BE2C (cell line): Measurements from ENCODE around the gene DPYD.

ENCODE experiments used
- DNase-seq: peaks from one replicate; pipeline ENCODE4 v3.0.0-alpha.2; 2020
- H3K27me3 ChIP-seq: fragments of 250-450 bp; sonication (Bioruptor Pico); 2 replicates; pipeline ENCODE4 v1.5.1; 2020; ENCODE audit warnings: mild to moderate bottlenecking
- H3K36me3 ChIP-seq: fragments of 250-450 bp; sonication (Bioruptor Pico); 2 replicates; pipeline ENCODE4 v1.5.1; 2020; ENCODE audit warnings: mild to moderate bottlenecking
- H3K4me1 ChIP-seq: fragments of 250-450 bp; sonication (Bioruptor Pico); 2 replicates; pipeline ENCODE4 v1.5.1; 2020
- H3K4me3 ChIP-seq: 2 replicates; pipeline ENCODE4 v1.5.1; 2011; ENCODE audit warnings: low read depth, low read length
- H3K9me3 ChIP-seq: fragments of 250-450 bp; sonication (Bioruptor Pico); 2 replicates; pipeline ENCODE4 v1.5.1; 2020
- TF ChIP-seq, protein P1 (sequence below): IDR thresholded peaks from 2 replicates; pipeline ENCODE4 v1.5.1; 2012; ENCODE audit warnings: mild to moderate bottlenecking, low read depth, low read length

DPYD gene

GRCh38 chr1:97758541-97759057 lies 162.2 kb downstream of the DPYD start:
- no peaks in the 10 kb centered on the region for H3K27me3 ChIP-seq
- no peak for DNase-seq
- H3K4me1 ChIP-seq, result no peaks in the 10 kb centered on the region; the same call in 1 of the 2 replicates
- no peak overlapping the region for H3K4me3 ChIP-seq
- TF ChIP-seq, protein P1, sequence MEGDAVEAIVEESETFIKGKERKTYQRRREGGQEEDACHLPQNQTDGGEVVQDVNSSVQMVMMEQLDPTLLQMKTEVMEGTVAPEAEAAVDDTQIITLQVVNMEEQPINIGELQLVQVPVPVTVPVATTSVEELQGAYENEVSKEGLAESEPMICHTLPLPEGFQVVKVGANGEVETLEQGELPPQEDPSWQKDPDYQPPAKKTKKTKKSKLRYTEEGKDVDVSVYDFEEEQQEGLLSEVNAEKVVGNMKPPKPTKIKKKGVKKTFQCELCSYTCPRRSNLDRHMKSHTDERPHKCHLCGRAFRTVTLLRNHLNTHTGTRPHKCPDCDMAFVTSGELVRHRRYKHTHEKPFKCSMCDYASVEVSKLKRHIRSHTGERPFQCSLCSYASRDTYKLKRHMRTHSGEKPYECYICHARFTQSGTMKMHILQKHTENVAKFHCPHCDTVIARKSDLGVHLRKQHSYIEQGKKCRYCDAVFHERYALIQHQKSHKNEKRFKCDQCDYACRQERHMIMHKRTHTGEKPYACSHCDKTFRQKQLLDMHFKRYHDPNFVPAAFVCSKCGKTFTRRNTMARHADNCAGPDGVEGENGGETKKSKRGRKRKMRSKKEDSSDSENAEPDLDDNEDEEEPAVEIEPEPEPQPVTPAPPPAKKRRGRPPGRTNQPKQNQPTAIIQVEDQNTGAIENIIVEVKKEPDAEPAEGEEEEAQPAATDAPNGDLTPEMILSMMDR, result no peak
- no peaks in the 10 kb centered on the region; the same call in 1 of the 2 replicates for H3K9me3 ChIP-seq
- no peaks in the 10 kb centered on the region for H3K36me3 ChIP-seq

- Histone ChIP-seq H3K4me1 (peaks cover 12% of the 10 kb centered on the region), H3K36me3 (no peaks in the 10 kb centered on the region; the same call in 1 of the 2 replicates), H3K9me3 (no peaks in the 10 kb centered on the region), H3K27me3 (no peaks in the 10 kb centered on the region), H3K4me3 (no peak overlapping the region)
- TF ChIP-seq, protein P1, result no peak
- DNase-seq, result no peak
These were observed 174.9 kb downstream of the DPYD start for GRCh38 chr1:97745912-97746311.

DNA sequence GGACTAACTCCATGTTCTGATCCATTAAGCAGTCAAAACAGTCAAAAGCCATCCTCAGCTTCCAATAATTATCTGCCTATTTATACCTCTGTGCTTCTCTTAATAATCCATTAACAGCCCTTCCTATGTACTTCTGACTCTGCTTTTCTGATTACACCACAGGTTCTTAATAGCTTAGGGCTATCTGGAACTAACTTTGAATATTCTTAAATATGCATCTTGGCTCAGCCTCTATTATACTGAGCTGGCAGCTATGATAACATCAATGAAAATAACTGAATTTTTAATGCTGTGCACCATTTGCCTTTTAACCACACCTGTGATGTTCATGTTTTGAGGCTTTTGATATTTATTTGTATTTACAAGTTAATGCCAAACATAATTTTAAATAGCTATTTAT lies 175.9 kb downstream of the DPYD start:
- peaks cover 12% of the 10 kb centered on the region for H3K4me1 ChIP-seq
- H3K27me3 ChIP-seq, result no peaks in the 10 kb centered on the region
- DNase-seq, result no peak
- TF ChIP-seq, protein P1, result no peak
- H3K4me3 ChIP-seq, result no peak overlapping the region
- no peaks in the 10 kb centered on the region for H3K9me3 ChIP-seq
- no peaks in the 10 kb centered on the region; the same call in 1 of the 2 replicates for H3K36me3 ChIP-seq

DNA sequence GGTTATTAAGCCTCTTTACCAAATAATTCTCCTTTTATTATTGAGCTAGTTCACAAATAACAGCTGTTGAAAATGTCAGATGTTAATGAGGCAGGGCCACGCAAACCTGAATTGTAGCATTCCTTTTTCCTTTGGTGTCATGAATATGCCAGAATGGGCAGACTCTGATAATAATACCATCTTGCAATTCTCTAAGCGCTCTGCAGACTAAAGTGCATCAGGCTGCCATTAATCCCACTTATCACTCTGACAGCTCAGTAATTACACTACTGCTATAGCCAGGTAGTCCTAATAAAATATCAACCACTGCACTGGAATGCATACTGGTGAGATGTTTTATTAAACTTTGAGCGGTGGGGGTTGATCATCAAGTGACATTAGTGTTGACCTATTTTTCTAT lies 177.7 kb downstream of the DPYD start:
- Histone ChIP-seq H3K4me1 (peaks cover 12% of the 10 kb centered on the region), H3K9me3 (no peaks in the 10 kb centered on the region), H3K4me3 (no peak overlapping the region), H3K36me3 (no peaks in the 10 kb centered on the region; the same call in 1 of the 2 replicates), H3K27me3 (no peaks in the 10 kb centered on the region)
- TF ChIP-seq, protein P1, result no peak
- DNase-seq, result no peak

- no peaks in the 10 kb centered on the region for H3K9me3 ChIP-seq
- peaks cover 17% of the 10 kb centered on the region for H3K4me1 ChIP-seq
- TF ChIP-seq, protein P1, result no peak
- no peaks in the 10 kb centered on the region for H3K27me3 ChIP-seq
- no peak for DNase-seq
- no peaks in the 10 kb centered on the region for H3K36me3 ChIP-seq
- H3K4me3 ChIP-seq, result no peak overlapping the region
These were observed 179.9 kb downstream of the DPYD start for GRCh38 chr1:97740891-97741290.

GRCh38 chr1:97739596-97740103 lies 181.2 kb downstream of the DPYD start:
- Histone ChIP-seq H3K36me3 (no peaks in the 10 kb centered on the region), H3K9me3 (no peaks in the 10 kb centered on the region), H3K4me3 (no peak overlapping the region), H3K27me3 (no peaks in the 10 kb centered on the region), H3K4me1 (peaks cover 15% of the 10 kb centered on the region)
- TF ChIP-seq, protein P1, result no peak
- DNase-seq, result no peak
